GM12878 (cell line): ENCODE measurements around the gene ZMYM5. TPM values are rescaled to one million over a fixed set of nuclear protein-coding genes. Genes with fewer than 3 reads are reported as not detected.

Experiments used
- ATAC-seq: fragments of 200-7000 bp; cut with Tn5 transposase; 3 replicates; pipeline ENCODE4 v1.9.1; 2020; ENCODE audit warnings: mild to moderate bottlenecking, moderate library complexity
- BruUV-seq: library from RNA; stranded (reverse); fragments of 400-500 nt; replicated peaks from 2 replicates; lab custom pipeline; 2021; lab: Mats Ljungman, UMichigan
- CTCF ChIA-PET: fragments of 300-600 bp; sonication (Branson Sonifier 250); formaldehyde crosslinking; extraction: SDS; loops from one replicate; lab custom pipeline; 2021; ENCODE audit warnings: inconsistent platforms; lab: Yijun Ruan, JAX
- POLR2A ChIA-PET: fragments of 350-600 bp; formaldehyde crosslinking; extraction: SDS; loops from one replicate; lab custom pipeline; 2021; ENCODE audit warnings: inconsistent platforms; lab: Charles Lee
- RAD21 ChIA-PET: fragments of 300-600 bp; sonication (Branson Sonifier 250); formaldehyde crosslinking; loops from one replicate; lab custom pipeline; 2023; ENCODE audit warnings: antibody characterized with exemption; ENCODE audit not compliant: unreplicated experiment; lab: Charles Lee
- SMC1A ChIA-PET: fragments of 300-600 bp; sonication (Branson Sonifier 250); formaldehyde crosslinking; loops from one replicate; lab custom pipeline; 2023; ENCODE audit not compliant: unreplicated experiment, uncharacterized antibody; lab: Charles Lee
- DNase-seq: peaks from one replicate; pipeline ENCODE4 v3.0.0-alpha.2; 2011; ENCODE audit warnings: low read depth, low spot score
- FAIRE-seq: peaks from 3 replicates; lab custom pipeline; 2011; peaks lifted over from hg19 to GRCh38; lab: Jason Lieb, UNC
- H2AFZ ChIP-seq: 2 replicates; pipeline ENCODE4 v1.6.0; 2011; ENCODE audit warnings: low read depth, low read length, control low read depth; ENCODE audit not compliant: control insufficient read depth
- H3K27ac ChIP-seq: 2 replicates; pipeline ENCODE4 v1.5.1; 2011; ENCODE audit warnings: control low read depth; ENCODE audit not compliant: control insufficient read depth, insufficient read depth
- H3K27me3 ChIP-seq, 2 experiments: replicated peaks in 1 of 2; 2 replicates each; pipeline versions ENCODE4 v1.6.0 to v1.6.1; 2011; ENCODE audit warnings: low read length in 1 of 2; ENCODE audit not compliant: control insufficient read depth in 2 of 2, insufficient read depth in 2 of 2
- H3K36me3 ChIP-seq, 2 experiments: 2 replicates each; pipeline ENCODE4 v1.5.1; 2011; ENCODE audit warnings: low read length in 1 of 2; ENCODE audit not compliant: control insufficient read depth in 2 of 2, insufficient read depth in 2 of 2
- H3K4me1 ChIP-seq: 2 replicates; pipeline ENCODE4 v1.6.1; 2011; ENCODE audit warnings: mild to moderate bottlenecking, low read length, moderate library complexity, mixed read lengths; ENCODE audit not compliant: control insufficient read depth, insufficient read depth
- H3K4me2 ChIP-seq: 2 replicates; pipeline ENCODE4 v1.6.0; 2011; ENCODE audit warnings: control low read depth; ENCODE audit not compliant: control insufficient read depth, insufficient read depth
- H3K4me3 ChIP-seq: fragments of 200-600 bp; sonication (generic); 2 replicates; pipeline ENCODE4 v1.5.1; 2016
- H3K79me2 ChIP-seq: 2 replicates; pipeline ENCODE4 v1.6.0; 2011; ENCODE audit warnings: low read length; ENCODE audit not compliant: control insufficient read depth, insufficient read depth
- H3K9ac ChIP-seq: 2 replicates; pipeline ENCODE4 v1.8.0; 2011; ENCODE audit warnings: low read length, control low read depth, mixed read lengths; ENCODE audit not compliant: control insufficient read depth, insufficient read depth
- H3K9me3 ChIP-seq: replicated peaks from 3 replicates; pipeline ENCODE4 v1.5.1; 2011; ENCODE audit warnings: mild to moderate bottlenecking, low read length; ENCODE audit not compliant: control insufficient read depth, insufficient read depth
- H4K20me1 ChIP-seq: 2 replicates; pipeline ENCODE4 v1.6.0; 2011; ENCODE audit not compliant: control insufficient read depth, insufficient read depth
- ASH2L ChIP-seq: fragments of 300-600, 200-600 bp; sonication (generic); IDR thresholded peaks from 2 replicates; pipeline ENCODE4 v1.6.1; 2017; ENCODE audit warnings: low read depth, mild to moderate bottlenecking, borderline replicate concordance
- BHLHE40 ChIP-seq, 2 experiments: fragments of 450-650 bp in 1 of 2; IDR thresholded peaks; 2 replicates each; pipeline ENCODE4 v1.6.1; 2011 to 2017; ENCODE audit warnings: low read depth in 2 of 2, borderline replicate concordance in 1 of 2, improper control_type of control experiment in 1 of 2, low read length in 1 of 2, mild to moderate bottlenecking in 1 of 2
- CREM ChIP-seq: IDR thresholded peaks from 2 replicates; pipeline ENCODE4 v1.6.1; 2014; ENCODE audit warnings: antibody characterized with exemption, low read depth
- E2F8 ChIP-seq: fragments of 450-650 bp; IDR thresholded peaks from 2 replicates; pipeline ENCODE4 v1.6.1; 2018; ENCODE audit warnings: mild to moderate bottlenecking, low read depth, moderate library complexity; ENCODE audit not compliant: partially characterized antibody
- NR2C2 ChIP-seq: IDR thresholded peaks from 2 replicates; pipeline ENCODE4 v1.6.1; 2011; ENCODE audit warnings: borderline replicate concordance, low read depth; ENCODE audit not compliant: control insufficient read depth, insufficient read length
- NRF1 ChIP-seq: conservative IDR thresholded peaks from 2 replicates; pipeline ENCODE4 v1.6.1; 2011; ENCODE audit warnings: mild to moderate bottlenecking, low read depth, low read length, improper control_type of control experiment
- SIN3A ChIP-seq: IDR thresholded peaks from 2 replicates; pipeline ENCODE4 v1.6.1; 2012; ENCODE audit warnings: low read depth, low read length, improper control_type of control experiment
- SIX5 ChIP-seq: IDR thresholded peaks from 2 replicates; pipeline ENCODE4 v1.6.1; 2011; ENCODE audit warnings: mild to moderate bottlenecking, low read depth, low read length, moderate library complexity; ENCODE audit not compliant: severe bottlenecking
- SREBF2 ChIP-seq: IDR thresholded peaks from 2 replicates; pipeline ENCODE4 v1.6.1; 2012; ENCODE audit warnings: mild to moderate bottlenecking, low read length
- TCF3 ChIP-seq: IDR thresholded peaks from 2 replicates; pipeline ENCODE4 v1.6.1; 2012; ENCODE audit warnings: low read depth, mild to moderate bottlenecking, low read length, borderline replicate concordance; ENCODE audit not compliant: insufficient read depth
- TCF7 ChIP-seq: IDR thresholded peaks from 2 replicates; pipeline ENCODE4 v1.6.1; 2014; ENCODE audit warnings: antibody characterized with exemption, borderline replicate concordance
- ZNF274 ChIP-seq: IDR thresholded peaks from one replicate; pipeline ENCODE4 v1.8.0; 2011; ENCODE audit not compliant: insufficient read length, insufficient read depth
- WGBS: methylation state at CpG from one replicate; pipeline ENCODE4 v1.1.6; 2016; ENCODE audit warnings: low lambda C conversion rate; ENCODE audit not compliant: insufficient replicate concordance, insufficient coverage; ENCODE audit errors: missing lambda C conversion rate; 5-methylcytosine and 5-hydroxymethylcytosine counted together
- in situ Hi-C: fragments of 300-500 bp; cut with MboI; formaldehyde crosslinking; loops from 9 replicates; pipeline ENCODE4 v1.14.3; 2018; ENCODE audit warnings: mixed read lengths
- intact Hi-C: fragments of 100-400 bp; cut with micrococcal nuclease; formaldehyde crosslinking; loops from one replicate; pipeline ENCODE4 v1.14.2; 2022; ENCODE audit not compliant: unreplicated experiment
- polyA plus RNA-seq, 11 experiments: library from polyadenylated mRNA; depleted of rRNA in 4 of 11; unstranded in 6 of 11; stranded (reverse) in 5 of 11; fragments of >200 nt; fragmentation: Nextera tagmentation in 4 of 11; fragmentation: Illumina TruSeq in 1 of 11; extraction: Ambion mirVana in 4 of 11; extraction: Trizol in 1 of 11; gene quantifications; 1 replicate in 1 of 11; 2 replicates in 10 of 11; pipeline versions ENCODE4 v1.2.1 to v1.2.3, GENCODE V29; 2011 to 2016; ENCODE audit warnings: inconsistent platforms in 2 of 11, missing spikeins in 2 of 11, low read depth in 1 of 11
- total RNA-seq, 4 experiments: library from RNA; depleted of rRNA in 3 of 4; stranded (reverse); fragments of >200 nt in 3 of 4; fragmentation: Illumina TruSeq in 1 of 4; extraction: Trizol in 1 of 4; gene quantifications; 2 replicates each; pipeline versions ENCODE4 v1.2.1 to v1.2.3, GENCODE V29; 2013 to 2021

ZMYM5 gene
- total and polyA plus RNA-seq, 10 of the 15 experiments (the other 5 are each of a cell fraction or from before 2014, with no cell fraction given), result 7.1 to 13.7 (median 10.6) TPM

- POLR2A ChIA-PET, result interaction anchor here (0.7 kb wide), 2 partner anchors 99 to 131 kb away, joined by 4 read pairs; no protein-coding TSS in a partner anchor
- no peak overlapping the region for H3K4me3 ChIP-seq
- no peaks in the 10 kb centered on the region for H3K79me2 ChIP-seq
- intact Hi-C loops (no loop called here), in situ Hi-C loops (no loop called here)
- no peak overlapping the region for H3K4me2 ChIP-seq
- no peak overlapping the region for H3K27ac ChIP-seq
- no peak overlapping the region for H3K9ac ChIP-seq
- no TSS peak for BruUV-seq
- ATAC-seq (no peak), DNase-seq (no peak), FAIRE-seq (no peak)
- 46% methylated on average over 3 of the region's 3 CpGs for WGBS
- TF ChIP-seq ZNF274 (no peak), NRF1 (no peak), SIX5 (no peak), BHLHE40 (IDR thresholded peaks at IDR 0.05; ENCODE audit: borderline replicate concordance in 1 of 2, low read depth in 2 of 2, low read length in 1 of 2) (no peak), SREBF2 (no peak)
- H3K9me3 ChIP-seq, result no peaks in the 10 kb centered on the region
- H4K20me1 ChIP-seq, result no peaks in the 10 kb centered on the region
- H3K27me3 ChIP-seq, result no peaks in the 10 kb centered on the region
- RAD21 ChIA-PET, result interaction anchor here (0.7 kb wide), 1 partner anchor 103 kb away, joined by 4 read pairs; no protein-coding TSS in a partner anchor
- H3K36me3 ChIP-seq, result no peaks in the 10 kb centered on the region
- H3K4me1 ChIP-seq, result no peaks in the 10 kb centered on the region
- CTCF ChIA-PET, result interaction anchor here (0.6 to 0.8 kb wide), 3 partner anchors 74 to 1610 kb away, joined by 3 to 4 read pairs (median 3); no protein-coding TSS in a partner anchor
- SMC1A ChIA-PET, result interaction anchor here (0.8 kb wide), 1 partner anchor 21 kb away, joined by 3 read pairs; no protein-coding TSS in a partner anchor
- H2AFZ ChIP-seq, result no peak overlapping the region
Observed at GRCh38 chr13:19882231-19882630, 18.8 kb upstream of the ZMYM5 start.

GRCh38 chr13:19881641-19882040 is 18.2 kb upstream of the ZMYM5 start:
- Histone ChIP-seq H3K4me3 (no peak overlapping the region), H3K4me1 (no peaks in the 10 kb centered on the region), H3K79me2 (no peaks in the 10 kb centered on the region), H3K9ac (no peak overlapping the region), H3K9me3 (no peaks in the 10 kb centered on the region), H3K27me3 (no peaks in the 10 kb centered on the region), H3K36me3 (no peaks in the 10 kb centered on the region), H2AFZ (no peak overlapping the region), H4K20me1 (no peaks in the 10 kb centered on the region), H3K4me2 (no peak overlapping the region), H3K27ac (no peak overlapping the region)
- intact Hi-C loops (no loop called here), in situ Hi-C loops (no loop called here)
- BruUV-seq, result no TSS peak
- DNase-seq (no peak), ATAC-seq (no peak), FAIRE-seq (no peak)
- no peak for TF ChIP-seq ASH2L
- TF ChIP-seq TCF3, result no peak
- TF ChIP-seq NR2C2, result no peak
- TF ChIP-seq E2F8, result no peak
- TF ChIP-seq TCF7, result no peak
- no peak for TF ChIP-seq CREM
- TF ChIP-seq SIN3A, result no peak
- TF ChIP-seq NRF1, result no peak
- POLR2A ChIA-PET, result interaction anchor here (0.7 kb wide), 2 partner anchors 98 to 132 kb away, joined by 4 read pairs; no protein-coding TSS in a partner anchor
- RAD21 ChIA-PET, result interaction anchor here (0.7 kb wide), 1 partner anchor 103 kb away, joined by 4 read pairs; no protein-coding TSS in a partner anchor
- SMC1A ChIA-PET, result interaction anchor here (0.8 kb wide), 1 partner anchor 20 kb away, joined by 3 read pairs; no protein-coding TSS in a partner anchor
- CTCF ChIA-PET, result interaction anchor here (0.6 to 0.8 kb wide), 3 partner anchors 75 to 1610 kb away, joined by 3 to 4 read pairs (median 3); no protein-coding TSS in a partner anchor
- 59% methylated on average over 7 of the region's 7 CpGs for WGBS
